H1 (cell line): Measurements from ENCODE around the gene HS6ST3. TPM values are rescaled to one million over a fixed set of nuclear protein-coding genes. Genes with fewer than 3 reads are reported as not detected.

Experiments
- BCL11A ChIP-seq, 2 experiments: IDR thresholded peaks; one replicate each; pipeline ENCODE4 v1.6.1; 2011; ENCODE audit warnings: low read depth in 2 of 2, low read length in 2 of 2, mild to moderate bottlenecking in 2 of 2
- EGR1 ChIP-seq: IDR thresholded peaks from 2 replicates; pipeline ENCODE4 v1.6.1; 2011; ENCODE audit warnings: low read depth, low read length, borderline replicate concordance
- TBP ChIP-seq: IDR thresholded peaks from 2 replicates; pipeline ENCODE4 v1.6.1; 2011; ENCODE audit warnings: low read depth, low read length, improper control_type of control experiment
- polyA plus RNA-seq, 7 experiments: library from polyadenylated mRNA; depleted of rRNA in 3 of 7; stranded (reverse) in 5 of 7; unstranded in 2 of 7; fragments of >200 nt in 5 of 7; fragments of 200-250 nt in 2 of 7; gene quantifications; 1 replicate in 5 of 7; 2 replicates in 1 of 7; 4 replicates in 1 of 7; pipeline versions ENCODE4 v1.2.1 to v1.2.3, GENCODE V29; 2011 to 2013; ENCODE audit warnings: missing spikeins in 2 of 7, mixed read lengths in 2 of 7
- total RNA-seq: library from RNA; stranded (reverse); fragmentation: NEBNext Ultra II Directional; extraction: Animal tissue kit (Norgen Biotek cat#: 25700); gene quantifications from 2 replicates; pipeline ENCODE4 v1.2.1, GENCODE V29; 2021

The HS6ST3 gene
- total and polyA plus RNA-seq, 2 of the 8 experiments (the other 6 are each of a cell fraction or from before 2014, with no cell fraction given) = 0.45 to 1.2 TPM

- TF ChIP-seq TBP (no peak), BCL11A (IDR thresholded peaks at IDR 0.05; ENCODE audit: low read depth in 2 of 2, low read length in 2 of 2) (no peak), EGR1 (no peak)
These were observed 691.2 kb downstream of the HS6ST3 start (continued) for GRCh38 chr13:96781141-96781540.
